LNCAP (cell line): ENCODE measurements around the gene ATG16L2.

Experiments
- TF ChIP-seq, protein P1 (sequence below): fragments of 450-650 bp; IDR thresholded peaks from 2 replicates; pipeline ENCODE4 v1.5.1; 2017; ENCODE audit warnings: mild to moderate bottlenecking

ATG16L2 gene

GRCh38 chr11:72776117-72776843 is 37.9 kb upstream of the ATG16L2 start:
- TF ChIP-seq, protein P1, sequence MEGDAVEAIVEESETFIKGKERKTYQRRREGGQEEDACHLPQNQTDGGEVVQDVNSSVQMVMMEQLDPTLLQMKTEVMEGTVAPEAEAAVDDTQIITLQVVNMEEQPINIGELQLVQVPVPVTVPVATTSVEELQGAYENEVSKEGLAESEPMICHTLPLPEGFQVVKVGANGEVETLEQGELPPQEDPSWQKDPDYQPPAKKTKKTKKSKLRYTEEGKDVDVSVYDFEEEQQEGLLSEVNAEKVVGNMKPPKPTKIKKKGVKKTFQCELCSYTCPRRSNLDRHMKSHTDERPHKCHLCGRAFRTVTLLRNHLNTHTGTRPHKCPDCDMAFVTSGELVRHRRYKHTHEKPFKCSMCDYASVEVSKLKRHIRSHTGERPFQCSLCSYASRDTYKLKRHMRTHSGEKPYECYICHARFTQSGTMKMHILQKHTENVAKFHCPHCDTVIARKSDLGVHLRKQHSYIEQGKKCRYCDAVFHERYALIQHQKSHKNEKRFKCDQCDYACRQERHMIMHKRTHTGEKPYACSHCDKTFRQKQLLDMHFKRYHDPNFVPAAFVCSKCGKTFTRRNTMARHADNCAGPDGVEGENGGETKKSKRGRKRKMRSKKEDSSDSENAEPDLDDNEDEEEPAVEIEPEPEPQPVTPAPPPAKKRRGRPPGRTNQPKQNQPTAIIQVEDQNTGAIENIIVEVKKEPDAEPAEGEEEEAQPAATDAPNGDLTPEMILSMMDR, result no peak

DNA sequence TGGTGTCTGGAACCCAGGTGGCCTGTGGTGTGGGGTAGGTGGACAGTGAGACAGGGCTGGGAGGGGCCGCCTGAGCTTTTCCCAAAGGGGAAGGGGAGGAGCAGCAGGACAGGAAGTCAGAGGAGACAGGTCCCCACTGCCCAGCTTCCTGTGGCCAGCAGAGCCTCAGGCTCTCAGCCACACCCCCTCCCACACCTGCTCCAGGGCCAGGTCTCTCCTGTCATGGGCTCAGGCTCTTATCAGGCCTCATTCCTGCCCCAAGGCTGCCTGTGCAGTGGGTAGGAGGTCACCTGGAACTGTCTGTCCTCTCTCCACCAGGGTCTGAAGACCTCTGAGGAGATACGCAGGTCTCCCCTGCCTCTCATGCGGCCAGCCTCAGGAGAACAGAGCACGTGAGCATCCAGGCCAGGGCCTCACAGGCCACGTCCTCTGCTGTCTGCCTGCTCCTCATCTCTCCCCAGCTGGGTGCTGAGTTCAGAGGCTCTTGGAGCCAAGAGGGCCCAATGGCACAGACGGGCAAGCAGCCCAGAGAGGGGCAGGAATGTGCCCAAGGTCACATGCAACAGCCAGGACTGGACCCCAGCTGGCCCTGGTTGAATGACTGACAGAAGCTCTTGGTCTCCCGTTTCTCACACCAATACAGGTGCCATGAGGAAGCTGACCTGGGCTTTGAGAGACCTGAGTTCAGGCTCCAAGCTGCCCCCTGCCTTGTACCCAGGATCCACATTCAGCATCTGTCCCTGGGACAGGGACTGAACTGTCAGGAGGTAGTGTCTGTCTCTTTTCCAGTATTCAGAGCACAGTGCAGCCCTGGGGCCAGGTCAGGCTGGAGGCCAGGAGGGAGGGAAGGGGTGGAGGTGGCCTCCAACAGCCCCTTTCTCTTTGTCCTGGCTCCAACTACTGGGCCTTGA is 37.1 kb upstream of the ATG16L2 start:
- TF ChIP-seq, protein P1, result no peak

GRCh38 chr11:72777755-72778278 is 36.4 kb upstream of the ATG16L2 start:
- TF ChIP-seq, protein P1, result no peak

DNA sequence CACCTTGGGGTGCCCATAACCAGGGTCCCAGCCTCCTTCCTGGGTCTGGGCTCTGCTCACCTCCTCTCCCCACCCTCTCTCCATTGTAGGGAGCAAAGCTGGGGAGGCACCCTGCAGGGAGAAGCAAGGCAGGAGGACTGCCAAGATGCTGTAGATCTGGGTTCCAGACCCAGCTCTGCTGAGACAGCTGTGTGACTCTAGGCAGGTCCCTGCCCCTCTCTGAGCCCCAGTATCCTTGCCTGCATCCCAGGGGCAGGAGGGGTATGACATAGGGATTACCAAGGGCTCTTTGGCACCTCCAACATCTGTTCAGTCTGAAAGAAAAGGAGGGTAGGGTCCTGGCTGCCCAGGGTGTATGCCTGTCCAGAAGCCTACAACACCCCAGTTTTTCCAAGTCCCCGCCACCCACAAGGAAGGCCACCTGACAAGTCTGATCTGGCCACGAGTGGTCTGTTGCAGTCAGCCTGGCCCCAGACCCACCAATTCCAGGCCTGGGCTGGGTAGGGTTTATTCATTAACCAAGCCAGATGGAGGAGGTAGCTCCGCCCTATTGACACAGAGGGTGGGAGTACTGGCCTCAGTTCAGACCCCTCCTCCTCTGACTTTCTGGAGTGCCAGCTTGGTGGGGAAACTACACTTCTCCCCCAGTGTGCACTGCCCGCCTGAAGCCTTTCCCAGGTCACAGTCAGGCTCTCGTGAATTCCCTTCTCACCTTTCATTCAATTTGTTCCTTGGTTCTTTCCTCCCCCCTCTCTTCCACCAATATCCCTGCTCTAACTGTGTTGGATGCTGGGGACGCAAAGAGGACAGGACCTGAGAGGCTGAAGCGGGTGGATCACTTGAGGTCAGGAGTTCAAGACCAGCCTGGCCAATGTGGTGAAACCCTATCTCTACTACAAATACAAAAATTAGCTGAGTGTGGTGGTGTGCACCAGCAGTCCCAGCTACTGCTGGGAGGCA is 35.4 kb upstream of the ATG16L2 start:
- TF ChIP-seq, protein P1, result no peak

DNA sequence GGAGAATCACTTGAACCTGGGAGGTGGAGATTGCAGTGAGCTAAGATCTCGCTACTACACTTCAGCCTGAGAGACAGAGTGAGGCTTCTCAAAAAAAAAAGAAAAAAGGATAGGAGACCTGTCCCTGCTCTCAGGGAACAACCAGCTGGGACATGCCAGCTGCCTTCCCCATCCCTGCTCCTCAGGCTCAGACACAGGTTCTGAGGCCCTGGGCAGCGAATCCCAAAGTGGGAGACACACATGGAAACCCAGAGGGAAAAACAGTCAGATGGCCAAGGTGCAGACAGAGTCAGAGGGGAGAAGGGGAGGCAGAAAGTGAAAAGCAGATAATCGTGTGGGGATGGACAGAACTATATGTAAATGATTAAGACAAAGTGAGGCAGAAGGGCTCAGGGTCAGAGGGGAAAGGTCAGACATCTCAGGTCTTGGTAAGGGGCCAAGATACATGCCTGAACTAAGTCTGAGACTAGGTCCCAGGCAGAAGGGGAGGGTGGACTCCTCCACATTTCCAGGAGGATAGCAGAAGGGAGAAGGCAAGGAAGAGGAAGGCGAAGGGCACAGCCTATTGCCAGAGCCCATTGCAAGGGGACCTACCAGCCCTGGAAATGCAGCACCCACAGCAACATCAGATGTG is 34.6 kb upstream of the ATG16L2 start:
- TF ChIP-seq, protein P1, result no peak

GRCh38 chr11:72780296-72781062 is 33.7 kb upstream of the ATG16L2 start:
- TF ChIP-seq, protein P1, result no peak
